Lung (tissue), 12 donors: ENCODE results near the gene JAKMIP3. TPM values are rescaled to one million over a fixed set of nuclear protein-coding genes. Genes with fewer than 3 reads are reported as not detected.

ENCODE experiments used
- ATAC-seq: fragments of 200-7000 bp; cut with Tn5 transposase; one replicate; pipeline ENCODE4 v1.9.1; 2020; ENCODE audit warnings: moderate number of reproducible peaks; ENCODE audit not compliant: insufficient read depth, low FRiP score
- DNase-seq, 3 donors: peaks; one replicate each; pipeline ENCODE4 v3.0.0-alpha.2; 2013 to 2017
- H3K27ac ChIP-seq, 2 donors: one replicate each; pipeline ENCODE4 v1.5.1; 2013; ENCODE audit warnings: mild to moderate bottlenecking in 2 of 2, moderate library complexity in 2 of 2, control low read depth in 1 of 2, inconsistent platforms in 1 of 2, low read depth in 1 of 2, low read length in 1 of 2
- H3K27me3 ChIP-seq, 3 donors: one replicate each; pipeline ENCODE4 v1.5.1; 2013; ENCODE audit warnings: low read length in 2 of 3; ENCODE audit not compliant: control insufficient read depth in 3 of 3, insufficient read depth in 3 of 3
- H3K36me3 ChIP-seq, 4 donors: one replicate each; pipeline ENCODE4 v1.5.1; 2013; ENCODE audit warnings: low read length in 4 of 4, mild to moderate bottlenecking in 1 of 4, moderate library complexity in 1 of 4; ENCODE audit not compliant: control insufficient read depth in 4 of 4, insufficient read depth in 4 of 4
- H3K4me1 ChIP-seq, 5 donors: one replicate each; pipeline ENCODE4 v1.5.1; 2013; ENCODE audit warnings: low read length in 5 of 5, mild to moderate bottlenecking in 2 of 5, moderate library complexity in 1 of 5; ENCODE audit not compliant: control insufficient read depth in 5 of 5, insufficient read depth in 5 of 5
- H3K4me3 ChIP-seq: one replicate; pipeline ENCODE4 v1.5.1; 2013; ENCODE audit warnings: mild to moderate bottlenecking, control low read depth, moderate library complexity
- H3K9ac ChIP-seq, 2 donors: one replicate each; pipeline ENCODE4 v1.5.1; 2013; ENCODE audit warnings: low read length in 2 of 2, control low read depth in 1 of 2; ENCODE audit not compliant: insufficient read depth in 1 of 2
- H3K9me3 ChIP-seq, 4 donors: one replicate each; pipeline ENCODE4 v1.5.1; 2013; ENCODE audit warnings: low read length in 3 of 4, mild to moderate bottlenecking in 1 of 4, moderate library complexity in 1 of 4; ENCODE audit not compliant: control insufficient read depth in 4 of 4, insufficient read depth in 3 of 4
- CTCF ChIP-seq: IDR thresholded peaks from 2 replicates; pipeline ENCODE4 v1.5.1; 2012; ENCODE audit warnings: mild to moderate bottlenecking; ENCODE audit errors: control extremely low read depth, extremely low read depth
- WGBS, 2 donors: extraction: QIAGEN DNeasy Blood & Tissue Kit; methylation state at CpG; one replicate each; pipeline ENCODE4 v1.1.7; 2013; 5-methylcytosine and 5-hydroxymethylcytosine counted together
- polyA plus RNA-seq, 2 donors: library from polyadenylated mRNA; stranded (reverse); fragments of 200-250 nt; gene quantifications; one replicate each; pipeline ENCODE4 v1.2.1, GENCODE V29; 2013
- total RNA-seq, 2 donors: library from RNA; depleted of rRNA in 1 of 2; stranded (reverse); fragments of >200 nt in 1 of 2; gene quantifications; one replicate each; pipeline ENCODE4 v1.2.1, GENCODE V29; 2014 to 2021
- donor health status: control.
- donor health status: control.
- donor health status: Bipolar disorder and iron deficiency.
- donor health status: healthy.
- donor health status: DM: yes; HTN: yes; CAD: no.

JAKMIP3 gene
- total and polyA plus RNA-seq, 4 donors, result 0.14 to 0.34 (median 0.21) TPM

GRCh38 chr10:132036887-132037675 is 28.7 kb upstream of the JAKMIP3 start:
- ATAC-seq, result no peak
- 2 to 4% methylated on average over 44 of the region's 44 CpGs for WGBS, 2 donors
- no peak for TF ChIP-seq CTCF
- H3K27me3 ChIP-seq, result peaks cover 7 to 73% (median 52%) of the 10 kb centered on the region in 3 donors
- H3K9ac ChIP-seq, result no peak overlapping the region
- peaks cover 0 to 7% (median 0%) of the 10 kb centered on the region in 4 donors for H3K9me3 ChIP-seq
- H3K4me1 ChIP-seq, result peaks cover 0 to 4% (median 0%) of the 10 kb centered on the region in 5 donors
- no peaks in the 10 kb centered on the region for H3K36me3 ChIP-seq
- no peak for DNase-seq
- H3K27ac ChIP-seq, result no peak overlapping the region
- H3K4me3 ChIP-seq, result no peak overlapping the region

- no peak for TF ChIP-seq CTCF
- Histone ChIP-seq H3K4me1 (peaks cover 0 to 4% (median 0%) of the 10 kb centered on the region in 5 donors), H3K9ac (no peak overlapping the region), H3K4me3 (no peak overlapping the region), H3K36me3 (no peaks in the 10 kb centered on the region), H3K27me3 (peaks cover 7 to 76% (median 52%) of the 10 kb centered on the region in 3 donors), H3K27ac (no peak overlapping the region), H3K9me3 (peaks cover 0 to 7% (median 0%) of the 10 kb centered on the region in 4 donors)
- DNase-seq (no peak), ATAC-seq (no peak)
- 20 to 35% methylated on average over 10 of the region's 10 CpGs for WGBS, 2 donors
Measured at GRCh38 chr10:132037676-132037975, 28.1 kb upstream of the JAKMIP3 start.

GRCh38 chr10:132039371-132039770 is 26.4 kb upstream of the JAKMIP3 start:
- TF ChIP-seq CTCF, result no peak
- H3K9ac ChIP-seq, result no peak overlapping the region
- no peak for DNase-seq
- H3K36me3 ChIP-seq, result no peaks in the 10 kb centered on the region
- H3K27ac ChIP-seq, result no peak overlapping the region
- 79 to 80% methylated on average over 8 of the region's 8 CpGs for whole genome bisulfite sequencing, 2 donors
- no peak for ATAC-seq
- H3K9me3 ChIP-seq, result peaks cover 0 to 3% (median 0%) of the 10 kb centered on the region in 4 donors
- peaks cover 0 to 4% (median 0%) of the 10 kb centered on the region in 5 donors for H3K4me1 ChIP-seq
- H3K4me3 ChIP-seq, result no peak overlapping the region
- peaks cover 0 to 77% (median 49%) of the 10 kb centered on the region in 3 donors for H3K27me3 ChIP-seq

GRCh38 chr10:132040046-132040445 is 25.7 kb upstream of the JAKMIP3 start:
- Histone ChIP-seq H3K27me3 (peaks cover 0 to 77% (median 47%) of the 10 kb centered on the region in 3 donors), H3K9ac (no peak overlapping the region), H3K27ac (no peak overlapping the region), H3K4me1 (peaks cover 0 to 4% (median 0%) of the 10 kb centered on the region in 5 donors), H3K36me3 (no peaks in the 10 kb centered on the region), H3K9me3 (peaks cover 0 to 6% (median 0%) of the 10 kb centered on the region in 4 donors), H3K4me3 (no peak overlapping the region)
- ATAC-seq (no peak), DNase-seq (no peak)
- 63 to 72% methylated on average over 9 of the region's 9 CpGs for WGBS, 2 donors
- no peak for TF ChIP-seq CTCF
